HG02840 (cell line): ENCODE data around the gene EPHA1.

Source experiments
- ATAC-seq: cut with Tn5 transposase; IDR thresholded peaks from one replicate; pipeline ENCODE4 v1.9.1; 2021; ENCODE audit warnings: mild to moderate bottlenecking, moderate library complexity, moderate number of reproducible peaks; ENCODE audit not compliant: unreplicated experiment, low FRiP score

EPHA1 gene

DNA sequence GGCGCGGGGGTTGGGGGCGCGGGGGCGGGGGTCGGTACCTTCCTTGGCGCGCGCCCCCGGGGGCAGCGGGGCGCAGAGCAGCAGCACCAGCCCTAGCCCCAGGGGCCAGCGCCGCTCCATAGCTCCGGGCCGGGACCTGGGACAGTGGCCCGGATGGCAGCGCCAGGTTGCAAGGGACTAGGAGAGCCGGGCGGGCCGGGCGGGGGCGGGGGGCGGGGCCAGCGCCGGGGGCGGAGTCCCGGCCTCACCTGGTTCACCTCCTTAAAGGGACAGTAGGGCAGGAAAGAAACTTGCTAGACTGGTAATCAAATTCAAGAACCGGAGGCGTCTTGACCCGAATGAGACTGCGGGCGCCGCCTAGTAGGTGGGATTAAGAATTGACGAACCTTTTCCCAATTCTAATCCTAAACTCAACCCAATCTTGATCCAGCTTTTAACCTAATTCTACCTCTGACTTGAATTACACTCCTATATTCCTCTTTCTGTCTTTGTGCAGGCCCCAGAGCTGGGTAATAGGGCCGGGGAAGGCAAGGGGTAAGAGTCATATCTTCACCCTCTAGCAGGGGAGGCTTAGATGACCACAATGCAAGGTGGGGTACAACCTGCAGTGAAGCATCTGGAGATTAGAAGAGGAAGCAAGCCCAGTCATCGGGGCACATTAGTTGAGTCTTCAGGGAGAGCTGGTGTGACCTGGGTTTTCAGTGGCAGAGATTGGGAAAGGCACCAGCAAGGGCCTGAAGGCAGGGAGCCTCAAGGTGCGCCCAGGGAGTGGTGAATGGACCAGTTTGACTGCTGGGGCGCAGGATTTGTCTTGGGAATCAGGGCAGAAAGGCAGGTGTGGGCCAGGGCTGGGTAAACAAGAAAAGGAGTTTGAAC lies at the start of gene EPHA1:
EPHA1 (minus strand) TSS at position 171 of the 876 bp plus-strand sequence; CDS start at position 120, 51 bp downstream.
- ATAC-seq, result no peak

DNA sequence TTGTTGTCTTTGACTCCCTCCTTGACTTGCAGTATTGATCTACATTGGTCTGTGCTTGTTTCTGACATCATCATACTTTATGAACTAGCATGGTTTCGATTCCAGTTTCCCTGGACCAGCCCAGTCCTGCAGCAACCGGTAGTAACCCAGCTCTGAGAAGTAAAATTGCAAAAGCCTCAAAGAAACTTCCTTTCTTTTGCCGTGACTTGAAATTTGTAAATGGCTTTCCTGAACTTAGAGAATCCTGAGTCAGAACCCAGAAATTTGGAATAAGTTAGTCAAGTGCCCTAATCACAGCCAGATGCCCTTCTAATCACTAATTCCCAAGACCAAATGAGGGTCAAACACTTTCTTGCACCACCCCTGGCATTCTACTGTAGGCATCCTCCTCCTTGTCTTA lies 49.6 kb upstream of the EPHA1 start:
- no peak for ATAC-seq

DNA sequence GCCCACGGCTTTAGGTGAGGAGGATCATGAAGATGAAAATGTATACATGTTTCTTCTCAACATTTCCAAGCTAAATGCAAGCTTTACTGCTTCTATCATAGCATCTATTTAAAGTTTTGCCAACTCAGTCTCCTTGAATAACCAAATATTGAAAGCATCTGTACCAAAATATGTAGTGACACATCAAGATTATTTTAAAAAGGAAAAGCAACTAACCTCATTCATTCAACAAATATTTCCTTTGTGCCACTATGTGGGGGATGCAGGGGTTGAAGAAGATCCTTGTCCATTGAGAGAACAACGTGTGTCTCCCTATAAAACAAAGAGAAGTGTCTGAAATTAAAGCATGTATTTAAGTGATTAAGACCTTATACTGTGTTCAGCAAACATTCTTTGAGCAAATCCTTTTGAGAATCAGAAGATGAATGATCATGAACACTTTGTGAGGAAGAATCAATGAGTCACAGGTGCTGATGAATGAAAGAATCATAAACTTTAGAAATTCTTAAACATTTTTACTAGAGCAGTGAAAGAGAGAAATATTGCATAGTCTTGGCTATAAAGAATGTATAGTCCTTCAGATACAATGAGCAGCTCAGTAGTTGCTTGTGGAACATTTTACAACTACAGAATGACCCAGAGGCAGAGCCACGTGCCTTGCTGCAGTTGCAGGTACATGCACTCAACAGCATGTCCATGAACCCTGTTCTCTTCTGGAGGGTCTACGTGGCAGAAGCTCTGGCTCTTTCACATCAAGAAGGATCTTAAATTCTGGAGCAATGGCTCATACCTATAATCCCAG lies 48.5 kb upstream of the EPHA1 start:
- ATAC-seq, result no peak

DNA sequence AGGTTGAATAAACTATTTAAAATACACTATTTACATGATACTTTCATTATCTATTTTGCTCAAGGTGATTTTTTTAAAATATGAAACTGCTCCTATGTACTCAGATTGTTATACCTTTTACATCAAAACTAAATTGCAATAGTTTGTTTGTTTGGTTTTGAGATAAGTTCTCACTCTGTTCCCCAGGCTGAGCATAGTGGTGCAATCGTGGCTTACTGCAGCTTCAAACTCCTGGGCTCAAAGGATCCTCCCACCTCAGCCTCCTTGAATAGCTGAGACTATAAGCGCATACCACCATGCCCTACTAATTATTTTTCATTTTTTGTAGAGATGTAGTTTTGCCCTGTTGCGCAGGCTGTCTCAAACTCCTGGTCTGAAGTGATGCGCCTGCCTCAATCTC lies 47.3 kb upstream of the EPHA1 start:
- no peak for ATAC-seq

DNA sequence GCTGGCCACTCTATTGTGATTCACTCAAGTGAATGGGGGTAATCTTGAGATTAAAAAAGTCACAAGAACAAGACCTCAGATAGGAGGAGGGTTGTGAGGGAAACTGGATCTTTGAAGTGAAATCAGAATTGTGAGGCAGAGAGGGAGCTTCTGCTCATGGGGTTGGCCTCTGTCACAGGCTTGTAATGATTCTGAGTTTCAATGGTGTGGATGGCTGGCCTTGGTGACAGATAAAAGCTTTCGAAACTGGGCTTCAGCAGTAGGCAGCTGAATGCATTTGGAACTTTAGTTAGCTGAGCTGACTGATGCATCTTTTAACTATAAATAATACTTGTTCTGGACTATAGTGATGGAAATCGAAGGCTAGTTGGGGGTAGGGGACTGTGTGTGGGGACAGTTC lies 46.8 kb upstream of the EPHA1 start:
- no peak for ATAC-seq

DNA sequence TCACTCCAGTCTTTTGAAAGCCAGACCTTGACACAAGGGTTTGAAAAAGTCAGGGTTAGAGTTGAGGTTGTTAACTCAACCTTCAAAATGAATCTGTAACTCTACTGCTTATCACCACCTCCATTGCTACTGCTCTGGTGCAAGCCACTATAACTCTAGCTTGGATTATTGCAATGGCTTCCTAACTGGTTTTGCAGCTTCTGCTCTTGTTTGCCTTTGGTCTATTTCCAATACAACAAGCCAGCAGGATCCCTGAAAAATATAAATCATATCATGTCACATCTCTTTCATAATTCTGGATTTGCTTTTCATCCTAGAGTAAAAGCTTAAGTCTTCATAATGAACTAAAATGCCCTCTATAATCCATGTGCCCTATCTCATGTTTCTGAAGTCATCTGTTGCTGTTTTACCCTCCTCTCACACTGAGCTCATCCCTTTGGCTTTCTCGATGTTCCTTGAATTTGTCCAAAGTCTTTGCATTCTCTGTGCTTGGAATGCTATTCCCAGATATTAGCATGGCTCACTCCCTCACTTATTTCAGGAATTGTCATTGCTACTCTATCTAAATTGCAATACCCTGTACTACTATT lies 45.5 kb upstream of the EPHA1 start:
- no peak for ATAC-seq

DNA sequence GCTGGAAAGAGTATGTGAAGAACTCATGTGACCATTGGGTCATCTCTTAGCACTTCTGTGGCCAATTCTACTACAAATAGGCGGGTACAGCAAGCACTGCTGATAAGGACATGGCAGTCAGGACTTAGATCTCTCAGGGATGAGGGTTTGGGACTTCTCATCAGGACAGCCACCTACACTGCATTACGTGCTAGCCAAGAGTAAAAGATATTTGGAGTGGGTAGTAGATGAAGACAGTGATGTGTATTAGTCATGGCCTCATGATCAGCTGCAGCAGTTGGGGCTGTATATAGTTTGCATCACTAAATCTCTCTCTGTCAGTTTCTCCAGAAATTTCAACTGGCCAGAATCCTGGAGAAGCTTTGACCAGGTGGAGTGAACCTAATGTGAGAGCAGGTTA lies 43.8 kb upstream of the EPHA1 start:
- ATAC-seq, result no peak

DNA sequence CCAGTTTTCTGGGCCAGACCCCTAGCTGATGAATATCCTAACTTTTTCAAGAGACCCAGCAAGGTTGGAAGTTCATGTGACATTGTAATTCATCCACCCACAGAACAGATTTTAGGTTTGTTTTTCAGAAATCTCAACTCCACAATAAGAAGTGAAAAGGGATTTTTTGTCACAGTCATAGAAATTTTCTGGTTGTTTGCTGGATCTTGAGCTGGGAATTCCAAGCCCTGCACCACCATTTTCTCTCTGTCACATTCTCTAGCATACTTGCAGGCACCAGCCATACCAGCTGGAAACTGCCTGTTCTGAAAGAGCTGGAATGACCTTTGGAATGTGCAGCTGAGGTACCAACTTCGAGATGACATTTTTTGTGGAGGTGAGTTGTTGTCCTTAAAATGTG lies 43.1 kb upstream of the EPHA1 start:
- no peak for ATAC-seq

DNA sequence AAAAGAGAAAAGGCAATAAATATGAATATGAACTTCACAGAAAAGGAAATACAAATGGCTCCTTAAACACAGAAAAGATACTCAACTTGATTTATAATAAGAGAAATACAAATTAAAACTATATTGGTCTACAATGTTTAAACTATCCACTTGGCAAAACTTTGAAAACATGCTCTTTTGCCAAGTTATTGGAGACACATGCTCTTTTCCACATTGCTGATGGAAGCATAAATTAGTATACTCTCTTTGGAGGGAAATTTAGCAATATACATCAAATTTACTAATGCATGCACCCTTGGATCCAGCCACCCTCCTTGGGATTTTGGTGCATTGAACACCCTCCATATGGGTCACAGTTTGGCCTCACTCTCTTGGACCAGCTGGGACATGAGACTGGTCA lies 42.5 kb upstream of the EPHA1 start:
- no peak for ATAC-seq

DNA sequence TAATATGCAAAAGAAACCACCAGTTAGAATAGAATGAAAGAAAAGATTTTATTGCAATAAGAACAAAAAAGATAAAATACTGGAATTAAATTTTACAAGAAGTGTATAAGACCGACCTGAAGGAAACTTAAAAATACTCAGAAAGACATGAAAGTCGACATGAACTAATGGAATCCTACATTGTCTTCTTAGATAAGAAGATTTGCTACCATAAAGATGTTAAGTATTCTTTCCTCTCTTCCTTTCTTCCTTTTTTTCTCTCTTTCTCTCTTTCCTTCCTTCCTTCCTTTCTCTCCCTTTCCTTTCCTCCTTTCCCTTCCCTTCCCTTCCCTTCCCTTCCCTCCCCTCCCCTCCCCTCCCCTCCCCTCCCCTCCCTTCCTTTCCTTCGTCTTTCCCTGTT lies 41.1 kb upstream of the EPHA1 start:
- ATAC-seq, result no peak

DNA sequence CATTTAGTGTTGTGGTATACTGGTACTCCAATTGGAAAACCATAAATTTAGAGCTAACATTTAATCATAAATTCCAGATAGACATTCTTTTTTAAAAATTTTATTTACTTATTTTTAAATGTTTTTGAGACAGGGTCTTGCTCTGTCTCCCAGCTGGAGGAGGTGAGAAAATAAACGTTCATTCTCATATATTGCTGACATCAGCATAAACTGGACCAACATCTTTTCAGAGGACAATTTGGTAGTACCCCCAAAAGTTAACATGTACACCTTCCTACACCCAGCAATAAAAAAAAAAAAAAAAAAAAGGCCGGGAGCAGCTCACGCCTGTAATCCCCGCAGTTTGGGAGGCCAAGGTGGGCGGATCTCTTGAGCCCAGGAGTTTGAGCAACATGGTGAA lies 39.8 kb upstream of the EPHA1 start:
- no peak for ATAC-seq

DNA sequence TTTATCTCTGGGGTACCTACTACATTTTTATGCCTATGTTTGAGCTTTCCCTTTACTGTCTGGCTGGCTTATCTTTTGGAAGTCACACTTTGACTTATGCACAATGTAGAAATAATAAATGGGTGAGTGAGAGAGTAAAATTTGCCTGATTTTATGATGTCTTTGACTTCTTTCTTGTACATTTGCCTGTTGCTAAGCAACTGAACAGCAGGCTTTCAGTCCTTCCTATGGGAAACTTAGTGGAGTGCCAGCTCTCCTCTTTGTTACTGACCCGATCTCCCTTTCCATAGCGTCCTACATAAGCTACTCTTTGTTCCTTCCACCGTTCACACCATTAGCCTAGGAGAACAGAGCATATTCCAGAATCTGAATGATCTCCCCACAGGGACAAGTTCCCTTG lies 38.8 kb upstream of the EPHA1 start:
- no peak for ATAC-seq

DNA sequence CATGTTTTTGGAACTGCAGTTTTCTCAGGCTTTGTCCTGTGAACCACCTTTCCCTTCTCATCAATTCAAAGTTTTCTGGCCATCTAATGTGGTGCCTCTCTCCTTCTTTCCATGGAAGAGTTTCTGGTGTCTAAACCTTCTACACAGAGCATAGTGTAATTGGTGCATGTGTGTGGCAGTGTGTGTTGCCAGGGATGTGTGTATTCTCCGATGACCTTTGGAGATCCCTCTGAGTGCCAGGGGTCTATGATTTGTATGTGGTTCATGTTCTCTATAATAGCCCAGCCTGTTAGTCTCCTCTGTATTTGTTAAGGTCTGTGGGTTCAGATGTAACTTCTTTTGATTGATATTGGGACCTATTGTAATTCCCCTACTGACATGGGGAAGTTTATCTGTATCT lies 36.1 kb upstream of the EPHA1 start:
- no peak for ATAC-seq

DNA sequence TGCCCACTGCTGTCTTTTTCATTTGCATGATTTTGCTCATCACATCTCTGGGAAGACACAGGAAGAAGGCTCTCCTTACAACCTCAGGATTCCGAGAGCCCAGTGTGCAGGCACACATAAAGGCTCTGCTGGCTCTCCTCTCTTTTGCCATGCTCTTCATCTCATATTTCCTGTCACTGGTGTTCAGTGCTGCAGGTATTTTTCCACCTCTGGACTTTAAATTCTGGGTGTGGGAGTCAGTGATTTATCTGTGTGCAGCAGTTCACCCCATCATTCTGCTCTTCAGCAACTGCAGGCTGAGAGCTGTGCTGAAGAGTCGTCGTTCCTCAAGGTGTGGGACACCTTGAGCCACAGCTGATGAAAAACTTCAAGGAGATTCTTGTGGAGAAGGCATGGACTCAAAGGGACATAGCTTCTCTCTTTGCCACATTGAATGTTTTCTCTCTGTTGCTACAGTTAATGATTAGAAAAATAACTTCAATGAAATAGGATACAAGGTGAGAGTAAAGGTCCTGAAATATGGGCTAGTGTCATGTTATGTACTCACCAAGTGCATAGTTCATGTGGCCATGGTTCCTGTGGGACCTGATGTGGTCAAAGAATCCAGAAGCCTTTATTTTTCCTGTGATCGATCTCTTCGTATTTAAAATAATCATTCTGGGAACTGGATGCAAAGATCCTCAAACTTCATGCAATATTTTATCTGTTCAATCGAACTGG lies 35.6 kb upstream of the EPHA1 start:
- no peak for ATAC-seq

DNA sequence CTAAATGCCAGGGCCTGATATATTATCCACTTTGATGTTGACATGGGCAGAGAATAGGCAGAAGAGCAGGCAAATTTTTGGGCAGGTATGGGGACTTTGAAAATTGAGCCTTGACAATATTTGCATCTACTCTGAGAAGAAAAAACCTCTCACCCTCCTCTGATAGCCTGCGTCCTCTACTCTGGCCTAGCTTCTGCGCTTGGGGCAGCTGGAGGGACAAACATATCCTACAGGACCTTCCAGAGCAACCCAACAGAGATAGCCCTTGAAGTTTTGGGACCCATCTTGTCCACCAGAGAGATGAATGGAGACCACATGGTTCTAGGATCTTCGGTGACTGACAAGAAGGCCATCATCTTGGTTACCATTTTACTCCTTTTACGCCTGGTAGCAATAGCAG lies 34.5 kb upstream of the EPHA1 start, which contains the start of gene TAS2R60:
TAS2R60 (plus strand) TSS at position 301 of the 400 bp plus-strand sequence; CDS start at position 301, 0 bp downstream.
- ATAC-seq, result no peak

DNA sequence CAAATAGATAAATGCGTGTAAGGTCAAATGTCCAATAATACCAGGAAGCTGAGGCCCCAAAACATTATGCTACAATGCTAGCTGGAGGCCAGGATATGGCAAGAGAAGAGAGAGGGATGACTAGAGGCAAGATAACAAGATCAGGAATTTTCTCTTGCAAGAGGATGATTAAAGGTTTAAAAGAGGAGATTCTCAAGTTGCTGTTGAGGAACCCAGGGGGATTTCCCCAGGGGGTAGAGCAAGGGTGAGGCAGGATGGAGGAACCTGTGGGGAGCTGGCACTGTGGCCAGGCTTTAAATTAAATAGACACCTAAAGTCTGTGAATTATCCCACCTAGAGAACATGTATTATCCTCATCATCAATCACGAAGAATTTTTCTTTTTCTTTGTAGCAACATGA lies 31.2 kb upstream of the EPHA1 start:
- ATAC-seq, result no peak

DNA sequence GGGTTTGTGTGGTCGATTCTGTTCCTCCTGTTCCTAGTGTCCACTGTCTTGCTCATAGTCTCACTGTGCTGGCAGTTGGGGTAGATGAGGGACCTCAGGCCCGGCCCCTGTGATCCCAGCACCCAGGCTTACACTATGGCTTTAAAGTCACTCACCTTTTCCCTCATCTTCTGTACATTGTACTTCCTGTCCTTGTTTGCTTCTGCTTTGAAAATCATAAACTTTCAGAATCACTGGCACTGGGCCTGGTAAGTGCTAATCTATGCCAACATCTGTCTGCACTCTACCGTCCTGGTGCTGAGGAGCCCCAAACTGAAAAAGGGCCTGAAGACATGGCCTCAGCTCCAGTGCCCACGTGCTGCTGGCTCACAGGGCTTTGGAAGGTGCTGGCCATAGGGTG lies 28.9 kb upstream of the EPHA1 start:
- no peak for ATAC-seq

DNA sequence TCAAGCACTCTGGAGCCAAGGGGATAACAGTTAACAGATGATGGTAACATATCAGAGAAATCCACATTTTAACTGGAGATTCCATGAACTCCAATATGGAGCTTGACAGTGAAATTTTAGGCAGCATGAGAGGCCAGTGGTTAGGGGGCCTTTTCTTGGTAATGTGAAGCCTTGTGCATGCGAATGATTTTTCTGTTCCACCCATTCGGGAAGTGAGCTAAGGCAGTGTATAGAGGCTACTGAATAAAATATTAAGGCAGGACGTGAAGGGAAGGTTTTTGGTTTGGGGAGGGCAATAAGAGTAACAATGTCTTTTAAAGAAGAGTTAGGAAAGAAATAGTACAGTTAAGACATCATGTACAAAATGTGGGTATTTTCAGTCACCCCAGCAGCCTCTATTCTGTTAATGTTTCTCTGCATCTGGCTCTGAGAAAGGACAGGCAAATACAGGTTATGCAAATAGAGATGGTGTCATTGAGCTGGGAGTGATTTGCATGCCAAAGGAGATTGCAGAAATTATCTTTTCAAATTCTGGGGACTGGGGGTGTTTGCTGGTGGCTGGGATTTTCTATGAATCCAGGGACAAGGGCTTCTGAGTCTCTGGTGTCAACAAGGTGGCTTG lies 27.8 kb upstream of the EPHA1 start:
- ATAC-seq, result peak; percentile 85

DNA sequence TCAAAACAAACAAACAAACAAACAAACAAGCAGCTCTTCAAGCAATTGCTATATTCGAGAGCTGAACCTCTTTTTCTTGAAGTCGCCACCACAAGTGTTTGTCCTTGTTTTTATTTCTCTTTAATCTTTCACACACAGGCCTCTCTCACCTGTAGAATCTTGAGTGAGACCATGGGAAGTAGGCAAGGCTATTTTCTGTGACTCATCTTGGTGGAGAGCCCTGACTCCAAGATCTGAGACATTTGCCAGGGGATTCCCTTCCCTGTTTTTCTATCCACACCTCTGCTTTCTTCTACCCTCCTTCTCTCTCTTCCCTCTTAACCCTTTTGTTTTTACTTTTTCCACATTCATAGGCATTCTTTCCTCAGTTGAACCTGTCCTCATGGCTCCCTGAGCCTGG lies 26.6 kb upstream of the EPHA1 start:
- no peak for ATAC-seq

DNA sequence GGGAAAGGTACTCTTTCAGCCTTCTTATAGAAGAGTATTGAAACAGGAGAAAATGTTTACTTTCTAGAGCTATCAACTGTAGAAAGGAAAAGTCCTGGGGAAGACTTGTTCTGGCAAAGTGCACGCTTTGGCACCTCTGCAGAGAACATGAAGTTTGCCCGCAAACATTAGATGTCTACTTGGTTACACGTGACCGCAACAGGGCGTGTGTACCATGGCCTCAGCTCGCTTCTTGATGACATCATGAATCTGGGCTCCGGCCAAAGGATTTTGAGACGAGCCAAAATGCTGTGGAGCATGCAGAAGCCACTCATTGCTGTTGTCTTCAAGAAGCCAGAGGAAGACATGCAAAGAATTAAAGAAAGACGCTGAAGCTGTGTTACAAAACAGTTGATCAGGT lies 26.0 kb upstream of the EPHA1 start:
- ATAC-seq, result no peak
